Measurements from ENCODE around the gene NPS.

Gene NPS

GRCh38 chr10:127563718-127564553 is 14.8 kb downstream of the NPS start:
- DNase-seq, result no peak

- DNase-seq, result no peak
Measured at GRCh38 chr10:127564644-127565043, 15.5 kb downstream of the NPS start.

GRCh38 chr10:127565583-127565982 is 16.5 kb downstream of the NPS start:
- DNase-seq, result no peak

GRCh38 chr10:127569210-127569609 is 20.1 kb downstream of the NPS start:
- DNase-seq, result no peak

- no peak for DNase-seq
Measured at GRCh38 chr10:127570036-127570435, 20.9 kb downstream of the NPS start.

- no peak for DNase-seq
Measured at GRCh38 chr10:127571386-127571785, 22.3 kb downstream of the NPS start.

- no peak for DNase-seq
Measured at GRCh38 chr10:127576051-127576450, 26.9 kb downstream of the NPS start.

GRCh38 chr10:127576740-127577161 is 27.6 kb downstream of the NPS start:
- no peak for DNase-seq

- DNase-seq, result peak; percentile 17
Measured at GRCh38 chr10:127577376-127578258, 28.5 kb downstream of the NPS start.

- no peak for DNase-seq
Measured at GRCh38 chr10:127578259-127578960, 29.3 kb downstream of the NPS start.

GRCh38 chr10:127578961-127579305 is 29.8 kb downstream of the NPS start:
- DNase-seq, result no peak

GRCh38 chr10:127579640-127580039 is 30.5 kb downstream of the NPS start:
- DNase-seq, result no peak

GRCh38 chr10:127580822-127581221 is 31.7 kb downstream of the NPS start:
- DNase-seq, result no peak

GRCh38 chr10:127585519-127586023 is 36.5 kb downstream of the NPS start:
- DNase-seq, result no peak

GRCh38 chr10:127587668-127588365 is 38.7 kb downstream of the NPS start:
- DNase-seq, result no peak

GRCh38 chr10:127592586-127592985 is 43.5 kb downstream of the NPS start:
- no peak for DNase-seq

- DNase-seq, result no peak
Measured at GRCh38 chr10:127600479-127600878, 51.4 kb downstream of the NPS start.
